MM.1S (cell line): ENCODE results near the gene SLIT1.

Source experiments
- DNase-seq: peaks from one replicate; pipeline ENCODE4 v3.0.0-alpha.2; 2015
- H2AFZ ChIP-seq: fragments of 300-600 bp; sonication (generic); 2 replicates; pipeline ENCODE4 v1.6.0; 2016; ENCODE audit warnings: antibody characterized with exemption, low read length
- H3F3A ChIP-seq: fragments of 300-600 bp; sonication (generic); 2 replicates; pipeline ENCODE4 v1.6.1; 2016; ENCODE audit warnings: mild to moderate bottlenecking, antibody characterized with exemption, low read length, moderate library complexity, mixed read lengths; ENCODE audit not compliant: insufficient read depth
- H3K27ac ChIP-seq: fragments of 300-600 bp; sonication (generic); 2 replicates; pipeline ENCODE4 v1.5.1; 2016; ENCODE audit warnings: mild to moderate bottlenecking, low read length
- H3K27me3 ChIP-seq: fragments of 300-600 bp; sonication (generic); replicated peaks from 2 replicates; pipeline ENCODE4 v1.6.0; 2016; ENCODE audit warnings: low read length; ENCODE audit not compliant: insufficient read depth
- H3K36me3 ChIP-seq: fragments of 300-600 bp; sonication (generic); replicated peaks from 2 replicates; pipeline ENCODE4 v1.6.1; 2016; ENCODE audit warnings: mild to moderate bottlenecking, low read length, mixed read lengths; ENCODE audit not compliant: insufficient read depth
- H3K4me1 ChIP-seq: fragments of 300-600 bp; sonication (generic); 2 replicates; pipeline ENCODE4 v1.6.1; 2016; ENCODE audit warnings: low read length, mixed read lengths
- H3K4me2 ChIP-seq: fragments of 300-600 bp; sonication (generic); 2 replicates; pipeline ENCODE4 v1.6.0; 2016; ENCODE audit warnings: low read depth, low read length
- H3K4me3 ChIP-seq: fragments of 300-600 bp; sonication (generic); 2 replicates; pipeline ENCODE4 v1.5.1; 2016; ENCODE audit warnings: low read length, mixed read lengths
- H3K79me2 ChIP-seq: fragments of 300-600 bp; sonication (generic); 2 replicates; pipeline ENCODE4 v1.6.1; 2016; ENCODE audit warnings: mixed run types, low read length, mixed read lengths
- H3K9ac ChIP-seq: fragments of 300-600 bp; sonication (generic); 2 replicates; pipeline ENCODE4 v1.6.1; 2016; ENCODE audit warnings: low read length, mixed read lengths
- H3K9me2 ChIP-seq: fragments of 300-600 bp; sonication (generic); replicated peaks from 2 replicates; pipeline ENCODE4 v1.6.1; 2016; ENCODE audit warnings: mild to moderate bottlenecking, low read length, mixed read lengths; ENCODE audit not compliant: insufficient read depth
- H3K9me3 ChIP-seq: fragments of 300-600 bp; sonication (generic); replicated peaks from 2 replicates; pipeline ENCODE4 v1.6.1; 2016; ENCODE audit warnings: mild to moderate bottlenecking, low read length, mixed read lengths; ENCODE audit not compliant: insufficient read depth
- H4K20me1 ChIP-seq: fragments of 300-600 bp; sonication (generic); 2 replicates; pipeline ENCODE4 v1.6.1; 2016; ENCODE audit warnings: mild to moderate bottlenecking, low read length, moderate library complexity, mixed read lengths; ENCODE audit not compliant: insufficient read depth
- CTCF ChIP-seq: fragments of 300-600 bp; sonication (generic); IDR thresholded peaks from 2 replicates; pipeline ENCODE4 v1.5.1; 2016; ENCODE audit warnings: antibody characterized with exemption, low read length, mixed read lengths
- EZH2 ChIP-seq: fragments of 300-600 bp; sonication (generic); optimal IDR thresholded peaks from 2 replicates; pipeline ENCODE3; 2017; ENCODE audit warnings: low read depth, mild to moderate bottlenecking, antibody characterized with exemption, low read length, mixed read lengths
- EZH2phosphoT487 ChIP-seq: fragments of 300-600 bp; sonication (generic); IDR thresholded peaks from 2 replicates; pipeline ENCODE4 v1.6.1; 2018; ENCODE audit warnings: antibody characterized with exemption, low read length

The SLIT1 gene

DNA sequence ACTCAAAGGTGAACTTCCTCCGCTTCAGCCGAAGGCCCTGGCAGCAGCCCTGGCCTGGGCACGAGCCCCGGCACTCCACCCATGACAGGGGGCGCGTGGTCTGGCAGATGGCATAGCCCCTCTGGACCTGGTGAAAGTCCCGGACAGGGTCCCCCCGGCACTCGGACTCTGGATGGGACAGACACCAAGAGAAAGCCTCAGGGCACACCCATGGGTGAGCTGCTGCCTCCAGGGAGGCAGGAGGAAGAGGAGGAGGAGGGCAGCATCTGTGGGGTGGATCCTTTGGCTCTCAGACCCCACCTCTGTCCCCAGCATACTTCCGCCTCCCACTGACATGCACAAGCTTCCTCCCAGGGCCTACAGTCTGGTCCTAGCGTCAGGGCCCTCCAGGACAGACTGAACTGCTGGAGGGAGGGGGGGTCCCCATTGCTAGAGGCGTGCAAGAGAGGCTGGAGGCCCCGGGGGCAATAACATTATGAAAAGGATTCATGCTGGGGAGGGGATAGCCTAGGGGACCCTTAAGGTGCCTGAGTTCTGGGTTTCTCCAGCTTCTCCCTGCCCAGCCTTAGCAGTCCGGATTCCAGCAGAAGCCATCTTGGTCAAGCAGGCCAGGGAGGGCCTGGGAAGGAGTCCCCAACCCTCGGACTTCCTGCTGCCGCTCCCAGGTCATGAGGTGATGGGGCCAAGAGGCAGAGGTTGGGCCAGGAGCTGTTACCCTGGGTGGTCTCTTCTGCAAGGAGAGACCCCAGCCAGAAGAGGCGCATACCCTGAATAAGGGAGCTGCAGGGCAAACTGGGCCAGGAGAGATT, 184.4 kb downstream of the SLIT1 start:
- no peak for TF ChIP-seq CTCF
- no peak for TF ChIP-seq EZH2phosphoT487
- TF ChIP-seq EZH2, result no peak
- H3K9ac ChIP-seq, result no peak overlapping the region
- H3K27ac ChIP-seq, result no peak overlapping the region
- DNase-seq, result no peak
- no peaks in the 10 kb centered on the region for H3K9me2 ChIP-seq
- H2AFZ ChIP-seq, result no peak overlapping the region
- H3K4me2 ChIP-seq, result no peak overlapping the region
- H3K4me3 ChIP-seq, result no peak overlapping the region
- H3K9me3 ChIP-seq, result no peaks in the 10 kb centered on the region
- H3K36me3 ChIP-seq, result no peaks in the 10 kb centered on the region
- H3K4me1 ChIP-seq, result no peaks in the 10 kb centered on the region
- H4K20me1 ChIP-seq, result no peaks in the 10 kb centered on the region
- no peaks in the 10 kb centered on the region for H3K27me3 ChIP-seq
- H3F3A ChIP-seq, result no peaks in the 10 kb centered on the region
- H3K79me2 ChIP-seq, result no peaks in the 10 kb centered on the region

- Histone ChIP-seq H3K27me3 (no peaks in the 10 kb centered on the region), H3K4me1 (no peaks in the 10 kb centered on the region), H3K4me2 (no peak overlapping the region), H3K36me3 (no peaks in the 10 kb centered on the region), H3K9me2 (no peaks in the 10 kb centered on the region), H3K27ac (no peak overlapping the region), H3F3A (no peaks in the 10 kb centered on the region), H3K9ac (no peak overlapping the region), H2AFZ (no peak overlapping the region), H3K9me3 (no peaks in the 10 kb centered on the region), H3K4me3 (no peak overlapping the region), H3K79me2 (no peaks in the 10 kb centered on the region), H4K20me1 (no peaks in the 10 kb centered on the region)
- TF ChIP-seq EZH2phosphoT487, result no peak
- TF ChIP-seq EZH2, result no peak
- TF ChIP-seq CTCF, result no peak
- DNase-seq, result no peak
Measured at GRCh38 chr10:97000487-97001182, 185.1 kb downstream of the SLIT1 start.

DNA sequence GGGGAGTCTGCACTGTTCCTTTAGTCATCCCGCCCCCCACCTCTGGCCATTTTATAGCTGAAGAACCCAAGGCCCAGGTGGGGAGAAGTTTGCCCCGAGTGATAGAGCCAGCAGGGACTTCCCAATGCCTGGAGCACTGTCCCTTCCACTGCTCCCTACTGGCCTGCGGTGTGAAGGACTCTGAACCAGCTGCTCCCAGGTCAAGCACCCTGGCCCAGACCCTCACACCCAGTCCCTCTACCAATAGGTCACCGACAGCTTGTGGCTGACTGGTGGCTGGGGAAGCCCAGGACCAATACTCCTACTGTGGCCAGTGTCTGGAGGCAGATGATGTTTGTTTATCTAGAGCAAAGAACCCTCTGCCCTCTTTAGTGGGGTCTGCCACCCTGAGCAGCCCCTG, 185.8 kb downstream of the SLIT1 start:
- DNase-seq, result no peak
- Histone ChIP-seq H3K4me2 (no peak overlapping the region), H4K20me1 (no peaks in the 10 kb centered on the region), H3K27me3 (no peaks in the 10 kb centered on the region), H3K9me2 (no peaks in the 10 kb centered on the region), H2AFZ (no peak overlapping the region), H3K9me3 (no peaks in the 10 kb centered on the region), H3K27ac (no peak overlapping the region), H3K4me1 (no peaks in the 10 kb centered on the region), H3F3A (no peaks in the 10 kb centered on the region), H3K9ac (no peak overlapping the region), H3K79me2 (no peaks in the 10 kb centered on the region), H3K36me3 (no peaks in the 10 kb centered on the region), H3K4me3 (no peak overlapping the region)
- TF ChIP-seq EZH2phosphoT487 (no peak), CTCF (no peak), EZH2 (no peak)
